HEK293 (cell line): ENCODE measurements around the gene GPR107.

Experiments
- CTCF ChIA-PET: fragments of 350-600 bp; formaldehyde crosslinking; extraction: SDS; loops from one replicate; lab custom pipeline; 2021; ENCODE audit warnings: antibody characterized with exemption; lab: Yijun Ruan, JAX
- POLR2A ChIA-PET: fragments of 300-600 bp; formaldehyde crosslinking; extraction: SDS; loops from one replicate; lab custom pipeline; 2020; ENCODE audit warnings: antibody characterized with exemption, inconsistent platforms; lab: Yijun Ruan, JAX
- H3K27ac ChIP-seq: fragments of 200-500 bp; sonication (Bioruptor generic); 2 replicates; pipeline ENCODE4 v1.5.1; 2014; ENCODE audit warnings: low read depth, low read length, control low read depth, inconsistent platforms; ENCODE audit errors: extremely low read depth
- H3K36me3 ChIP-seq, 2 experiments: fragments of 200-500 bp in 1 of 2; sonication (Bioruptor generic) in 1 of 2; 1 replicate in 1 of 2; 2 replicates in 1 of 2; pipeline ENCODE4 v1.5.1; 2014 to 2017; ENCODE audit warnings: inconsistent platforms in 2 of 2, low read length in 2 of 2; ENCODE audit not compliant: control insufficient read depth in 2 of 2, insufficient read depth in 1 of 2
- H3K4me1 ChIP-seq: fragments of 200-500 bp; sonication (Bioruptor generic); 2 replicates; pipeline ENCODE4 v1.5.1; 2014; ENCODE audit warnings: mild to moderate bottlenecking, low read length, inconsistent platforms; ENCODE audit not compliant: control insufficient read depth, insufficient read depth
- H3K4me3 ChIP-seq: 2 replicates; pipeline ENCODE4 v1.5.1; 2011; ENCODE audit warnings: low read depth, mild to moderate bottlenecking, control low read depth, low read length, moderate library complexity
- H3K9me3 ChIP-seq: fragments of 200-500 bp; sonication (Bioruptor generic); 2 replicates; pipeline ENCODE4 v1.5.1; 2014; ENCODE audit warnings: low read depth, low read length, inconsistent platforms; ENCODE audit not compliant: control insufficient read depth, insufficient read depth
- EGR2 ChIP-seq: fragments of 450-650 bp; formaldehyde crosslinking; IDR thresholded peaks from 2 replicates; pipeline ENCODE4 v1.5.1; 2016; ENCODE audit warnings: low read depth, missing biosample characterization, missing genetic modification characterization
- GLIS2 ChIP-seq: fragments of 450-650 bp; formaldehyde crosslinking; IDR thresholded peaks from 2 replicates; pipeline ENCODE4 v1.5.1; 2016; ENCODE audit warnings: missing biosample characterization, missing genetic modification characterization
- IKZF3 ChIP-seq: fragments of 450-650 bp; IDR thresholded peaks from 2 replicates; pipeline ENCODE4 v1.5.0; 2018; ENCODE audit warnings: missing biosample characterization, mild to moderate bottlenecking, missing genetic modification characterization, moderate library complexity
- KLF1 ChIP-seq: fragments of 450-650 bp; formaldehyde crosslinking; IDR thresholded peaks from 2 replicates; pipeline ENCODE4 v1.5.1; 2016; ENCODE audit warnings: missing biosample characterization, missing genetic modification characterization
- PRDM1 ChIP-seq: fragments of 450-650 bp; formaldehyde crosslinking; IDR thresholded peaks from 2 replicates; pipeline ENCODE4; 2016; ENCODE audit warnings: missing biosample characterization, missing genetic modification characterization
- PRDM6 ChIP-seq: fragments of 450-650 bp; formaldehyde crosslinking; IDR thresholded peaks from 2 replicates; pipeline ENCODE4 v1.5.1; 2017; ENCODE audit warnings: missing biosample characterization, missing genetic modification characterization
- SP2 ChIP-seq: fragments of 450-650 bp; formaldehyde crosslinking; IDR thresholded peaks from 2 replicates; pipeline ENCODE4 v1.5.1; 2016; ENCODE audit warnings: missing biosample characterization, missing genetic modification characterization
- ZFHX2 ChIP-seq: fragments of 450-650 bp; formaldehyde crosslinking; conservative IDR thresholded peaks from 2 replicates; pipeline ENCODE4 v1.5.1; 2016; ENCODE audit warnings: missing biosample characterization, missing genetic modification characterization
- ZNF10 ChIP-seq: fragments of 450-650 bp; formaldehyde crosslinking; IDR thresholded peaks from 2 replicates; pipeline ENCODE4 v1.5.1; 2017; ENCODE audit warnings: missing biosample characterization, missing genetic modification characterization
- ZNF114 ChIP-seq: fragments of 450-650 bp; formaldehyde crosslinking; IDR thresholded peaks from 2 replicates; pipeline ENCODE4 v1.5.0; 2017; ENCODE audit warnings: missing biosample characterization, missing genetic modification characterization
- ZNF132 ChIP-seq: fragments of 450-650 bp; formaldehyde crosslinking; IDR thresholded peaks from 2 replicates; pipeline ENCODE4 v1.5.1; 2017; ENCODE audit warnings: missing biosample characterization, missing genetic modification characterization, borderline replicate concordance
- ZNF239 ChIP-seq: fragments of 450-650 bp; formaldehyde crosslinking; IDR thresholded peaks from 2 replicates; pipeline ENCODE4 v1.5.1; 2016; ENCODE audit warnings: missing biosample characterization, missing genetic modification characterization
- ZNF280C ChIP-seq: fragments of 450-650 bp; formaldehyde crosslinking; IDR thresholded peaks from 2 replicates; pipeline ENCODE4 v1.5.1; 2016; ENCODE audit warnings: missing biosample characterization, missing genetic modification characterization
- ZNF341 ChIP-seq: fragments of 450-650 bp; formaldehyde crosslinking; IDR thresholded peaks from 2 replicates; pipeline ENCODE4; 2016; ENCODE audit warnings: low read depth, missing biosample characterization, missing genetic modification characterization
- ZNF37A ChIP-seq: fragments of 450-650 bp; IDR thresholded peaks from 2 replicates; pipeline ENCODE4 v1.5.1; 2018; ENCODE audit warnings: missing biosample characterization, missing genetic modification characterization
- ZNF449 ChIP-seq: fragments of 450-650 bp; formaldehyde crosslinking; IDR thresholded peaks from 2 replicates; pipeline ENCODE4 v1.5.1; 2017; ENCODE audit warnings: missing biosample characterization, mild to moderate bottlenecking, missing genetic modification characterization, moderate library complexity
- ZNF48 ChIP-seq: fragments of 450-650 bp; formaldehyde crosslinking; IDR thresholded peaks from 2 replicates; pipeline ENCODE4 v1.5.1; 2016; ENCODE audit warnings: missing biosample characterization, missing genetic modification characterization
- ZNF488 ChIP-seq: fragments of 450-650 bp; formaldehyde crosslinking; IDR thresholded peaks from 2 replicates; pipeline ENCODE4 v1.5.1; 2016; ENCODE audit warnings: missing biosample characterization, missing genetic modification characterization
- ZNF544 ChIP-seq: fragments of 450-650 bp; formaldehyde crosslinking; IDR thresholded peaks from 2 replicates; pipeline ENCODE4 v1.5.0; 2017; ENCODE audit warnings: missing biosample characterization, missing genetic modification characterization
- ZNF596 ChIP-seq: fragments of 450-650 bp; IDR thresholded peaks from 2 replicates; pipeline ENCODE4 v1.5.0; 2018; ENCODE audit warnings: missing biosample characterization, mild to moderate bottlenecking, missing genetic modification characterization, moderate library complexity
- ZNF600 ChIP-seq: fragments of 450-650 bp; formaldehyde crosslinking; IDR thresholded peaks from 2 replicates; pipeline ENCODE4 v1.5.1; 2016; ENCODE audit warnings: missing biosample characterization, missing genetic modification characterization
- ZNF629 ChIP-seq: fragments of 450-650 bp; formaldehyde crosslinking; IDR thresholded peaks from 2 replicates; pipeline ENCODE4 v1.5.1; 2017; ENCODE audit warnings: missing biosample characterization, missing genetic modification characterization
- ZNF645 ChIP-seq: fragments of 450-650 bp; formaldehyde crosslinking; IDR thresholded peaks from 2 replicates; pipeline ENCODE4; 2016; ENCODE audit warnings: missing biosample characterization, missing genetic modification characterization
- ZNF768 ChIP-seq: fragments of 450-650 bp; formaldehyde crosslinking; IDR thresholded peaks from 2 replicates; pipeline ENCODE4 v1.5.1; 2018; ENCODE audit warnings: missing biosample characterization, mild to moderate bottlenecking, missing genetic modification characterization
- ZNF776 ChIP-seq: fragments of 450-650 bp; formaldehyde crosslinking; IDR thresholded peaks from 2 replicates; pipeline ENCODE4 v1.5.0; 2017; ENCODE audit warnings: missing biosample characterization, missing genetic modification characterization, borderline replicate concordance

GPR107 gene

GRCh38 chr9:130180516-130180915 lies 126.8 kb downstream of the GPR107 start (continued):
- peak; percentile 30; the same call in 1 of the 2 replicates for TF ChIP-seq ZNF10 (tag by site-specific recombination)
- no peak for TF ChIP-seq ZNF280C

GRCh38 chr9:130181678-130182380 lies 128.1 kb downstream of the GPR107 start:
- H3K4me1 ChIP-seq = peaks cover 4% of the 10 kb centered on the region; the same call in 1 of the 2 replicates
- no peak overlapping the region for H3K4me3 ChIP-seq
- TF ChIP-seq ZFHX2 (tag by site-specific recombination) = peak; percentile 21; the same call in 1 of the 2 replicates
- TF ChIP-seq KLF1 (tag by site-specific recombination) = 0 out of 2 replicates have a peak, but pooled peaks have one; percentile 8
- no peak for TF ChIP-seq ZNF629
- TF ChIP-seq ZNF239 (tag by site-specific recombination) = no peak
- no peak for TF ChIP-seq ZNF776
- TF ChIP-seq GLIS2 (tag by site-specific recombination) = no peak
- ChIA-PET CTCF (interaction anchor here (0.7 kb wide), 1 partner anchor 56 kb away, joined by 3 read pairs; no protein-coding TSS in a partner anchor), POLR2A (no interaction called here)
- H3K36me3 ChIP-seq = peaks cover 0 to 8% of the 10 kb centered on the region in 2 experiments; a peak in 1 of 3 replicates
- H3K9me3 ChIP-seq = no peaks in the 10 kb centered on the region
- H3K27ac ChIP-seq = no peak overlapping the region

- Histone ChIP-seq H3K36me3 (peaks cover 0 to 8% of the 10 kb centered on the region in 2 experiments; a peak in 1 of 3 replicates), H3K27ac (no peak overlapping the region), H3K4me3 (no peak overlapping the region), H3K4me1 (peaks cover 4% of the 10 kb centered on the region; the same call in 1 of the 2 replicates), H3K9me3 (no peaks in the 10 kb centered on the region)
- ChIA-PET CTCF (interaction anchor here (0.6 to 1.1 kb wide), 3 partner anchors 37 to 67 kb away, joined by 3 to 5 read pairs (median 3); no protein-coding TSS in a partner anchor), POLR2A (no interaction called here)
- TF ChIP-seq ZNF768 (tag by site-specific recombination) (no peak), ZNF600 (tag by site-specific recombination) (peak; percentile 36; the same call in 1 of the 2 replicates), IKZF3 (peak; percentile 55; the same call in 1 of the 2 replicates), ZNF544 (tag by site-specific recombination) (no peak), PRDM1 (no peak), GLIS2 (tag by site-specific recombination) (no peak), ZNF114 (no peak), ZFHX2 (tag by site-specific recombination) (peak; percentile 27; the same call in 1 of the 2 replicates), ZNF449 (tag by site-specific recombination) (no peak), SP2 (0 out of 2 replicates have a peak, but pooled peaks have one; percentile 6), ZNF488 (tag by site-specific recombination) (no peak), EGR2 (tag by site-specific recombination) (peak; percentile 27; the same call in 1 of the 2 replicates), ZNF341 (tag by site-specific recombination) (peak; percentile 27; the same call in 1 of the 2 replicates), ZNF37A (tag by site-specific recombination) (no peak), ZNF48 (tag by site-specific recombination) (no peak), ZNF132 (no peak), ZNF596 (tag by site-specific recombination) (no peak), PRDM6 (tag by site-specific recombination) (no peak), ZNF645 (no peak)
Observed at GRCh38 chr9:130182381-130182909, 128.7 kb downstream of the GPR107 start.
